COLO829 (cell line): ENCODE data around the gene CEP72.
"Not testable (repeated sequence)": the region's sequence is repeated elsewhere in the genome, so short reads cannot be mapped to it uniquely, and the experiment has no call there.

ENCODE experiments used
- DNase-seq: peaks from one replicate; pipeline ENCODE4 v3.0.0; 2012; ENCODE audit warnings: low spot score

CEP72 gene

DNA sequence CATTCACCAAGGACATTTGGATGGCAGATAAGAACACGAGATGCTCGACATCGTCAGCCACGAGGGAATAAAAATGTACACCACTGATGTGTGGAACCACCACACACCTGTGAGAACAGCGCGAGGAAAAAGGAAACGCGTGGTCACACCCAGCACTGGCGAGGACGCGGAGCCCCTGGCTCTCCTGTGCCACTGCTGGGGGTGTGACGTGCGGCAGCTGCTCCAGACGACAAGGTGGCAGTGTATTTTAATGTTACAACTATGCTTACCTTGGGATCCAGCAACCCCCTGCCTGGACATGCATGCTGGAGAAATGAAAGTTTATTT lies 13.6 kb upstream of the CEP72 start:
- DNase-seq = no peak

DNA sequence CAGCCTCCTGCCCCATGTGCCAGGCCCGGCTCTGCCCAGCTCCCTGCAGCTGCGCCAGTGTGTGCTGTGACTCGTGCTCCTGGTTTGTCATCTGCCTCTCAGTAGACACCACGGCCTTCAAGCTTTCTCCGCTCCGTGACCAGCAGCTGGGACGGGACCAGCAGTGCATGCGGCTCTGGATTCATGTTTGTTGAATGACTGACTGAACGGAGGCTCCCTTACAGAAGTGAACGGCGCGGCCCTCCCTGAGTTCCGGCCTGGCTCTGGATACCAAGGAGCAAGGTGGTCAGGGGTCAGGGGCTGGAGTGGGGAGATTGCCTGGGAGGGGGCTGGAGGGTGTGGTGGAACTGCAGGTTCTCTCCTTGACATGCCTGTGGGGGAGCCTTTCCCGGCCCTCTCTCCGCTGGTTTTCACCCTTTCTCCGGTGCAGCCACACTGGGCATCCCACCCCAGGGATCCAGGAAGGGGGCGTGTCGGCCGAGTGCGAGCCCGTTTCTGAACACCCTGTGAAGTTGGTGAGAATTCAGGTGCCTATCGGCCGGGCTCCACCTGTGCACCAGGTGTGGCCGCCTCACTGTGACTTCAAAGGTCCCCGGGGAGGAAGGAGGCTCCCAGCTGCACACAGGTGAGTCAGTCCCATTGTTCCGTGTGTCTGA lies 11.1 kb upstream of the CEP72 start:
- no peak for DNase-seq

DNA sequence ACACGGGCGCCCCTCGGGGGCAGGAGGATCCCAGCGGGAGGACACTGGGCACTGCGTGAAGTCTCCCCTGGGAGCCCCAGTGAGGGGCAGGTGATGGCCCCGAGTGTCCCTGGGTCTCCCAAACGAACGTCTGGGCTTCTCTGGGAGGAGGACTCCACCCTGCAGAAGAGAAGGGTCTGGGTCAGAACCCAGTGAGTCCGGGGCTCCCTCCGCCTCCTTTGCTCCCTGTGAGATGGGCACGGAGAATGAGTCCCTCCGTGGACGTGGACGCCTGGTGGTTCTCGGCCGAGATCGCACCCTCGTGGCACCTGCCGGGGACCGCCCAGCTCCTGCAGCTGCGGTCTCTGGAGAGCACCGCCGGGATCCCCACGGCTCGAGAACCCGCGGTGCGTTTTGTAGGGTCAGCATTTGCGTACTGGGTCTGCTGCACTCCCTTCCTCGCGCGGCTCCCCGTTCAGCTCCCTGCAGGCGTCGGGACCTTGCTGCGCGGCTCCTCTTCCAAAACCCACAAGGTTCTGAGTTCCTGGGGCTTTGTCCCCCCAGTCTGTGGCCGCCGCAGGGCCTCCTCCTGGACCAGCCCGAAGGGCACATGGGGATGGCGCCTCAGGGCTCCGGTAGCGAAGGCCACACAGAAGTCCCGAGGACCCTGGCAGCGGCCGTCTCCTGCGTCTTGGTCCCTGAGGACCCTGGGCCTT lies 10.2 kb upstream of the CEP72 start:
- no peak for DNase-seq

DNA sequence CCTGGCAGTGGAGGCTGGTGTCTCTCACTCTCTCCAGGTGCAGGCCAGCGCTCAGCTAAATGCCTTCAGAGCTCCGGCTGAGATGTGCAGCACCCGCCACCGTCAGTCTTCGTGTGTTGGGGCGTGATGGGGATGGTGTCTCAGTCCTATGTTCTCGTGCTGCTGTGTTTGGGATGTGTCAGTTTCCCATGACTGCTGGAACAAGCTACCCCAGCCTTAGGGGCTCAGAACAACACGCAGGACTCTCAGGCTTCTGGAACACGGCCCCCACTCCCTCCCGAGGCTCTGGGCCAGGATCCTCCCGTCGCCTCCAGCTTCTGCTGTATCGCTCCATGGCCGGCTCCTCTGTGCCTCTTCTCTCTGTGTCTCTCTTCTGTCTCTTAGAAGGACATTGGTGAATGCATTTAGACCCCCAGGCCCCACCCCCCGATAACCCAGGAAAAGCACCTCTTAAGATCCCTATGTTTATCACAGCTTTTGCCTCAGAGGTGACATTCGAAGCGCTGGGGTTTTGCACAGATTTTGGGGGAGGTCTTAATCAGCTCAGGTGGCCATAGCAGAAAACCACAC lies 9.6 kb upstream of the CEP72 start:
- DNase-seq = no peak

DNA sequence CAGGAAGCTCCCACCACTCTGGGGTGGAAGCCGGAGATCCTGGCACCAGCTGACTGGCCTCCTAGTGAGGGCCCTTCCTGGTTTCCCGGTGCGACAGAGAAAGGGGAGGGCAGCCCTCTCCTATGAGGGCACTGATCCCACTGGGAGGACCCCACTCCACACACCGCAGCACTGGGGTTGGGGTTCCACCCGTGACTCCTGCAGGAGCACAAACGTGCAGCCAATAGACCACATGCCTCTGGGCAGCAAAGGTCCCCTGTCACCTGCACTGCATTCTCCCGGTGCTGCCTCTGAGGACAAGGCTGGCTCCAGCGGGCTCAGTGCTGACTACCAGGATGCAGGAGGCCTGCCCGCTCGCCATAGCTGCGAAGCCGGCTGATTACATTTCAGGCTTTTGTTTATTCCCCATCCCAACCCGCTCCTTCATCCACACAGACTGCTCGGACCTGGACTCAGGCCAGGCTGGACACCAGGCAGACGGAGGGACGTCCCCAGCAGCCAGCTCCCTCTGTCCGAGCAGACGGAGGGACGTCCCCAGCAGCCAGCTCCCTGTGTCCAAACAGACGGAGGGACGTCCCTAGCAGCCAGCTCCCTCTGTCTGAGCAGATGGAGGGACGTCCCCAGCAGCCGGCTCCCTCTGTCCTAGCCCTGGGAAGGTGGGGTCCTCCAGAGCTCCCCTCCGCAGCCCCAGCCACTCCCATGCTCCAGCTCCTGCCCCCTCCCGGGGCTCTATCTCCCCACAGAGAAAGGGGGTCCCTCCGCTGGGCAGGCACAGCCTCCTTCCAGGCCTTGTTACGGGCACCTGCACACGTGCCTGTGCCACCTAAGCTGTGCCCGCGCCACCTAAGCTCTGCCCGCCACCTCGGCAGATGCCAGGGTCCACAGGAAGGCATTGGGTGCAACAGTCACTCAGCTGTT lies 8.8 kb upstream of the CEP72 start:
- no peak for DNase-seq

DNA sequence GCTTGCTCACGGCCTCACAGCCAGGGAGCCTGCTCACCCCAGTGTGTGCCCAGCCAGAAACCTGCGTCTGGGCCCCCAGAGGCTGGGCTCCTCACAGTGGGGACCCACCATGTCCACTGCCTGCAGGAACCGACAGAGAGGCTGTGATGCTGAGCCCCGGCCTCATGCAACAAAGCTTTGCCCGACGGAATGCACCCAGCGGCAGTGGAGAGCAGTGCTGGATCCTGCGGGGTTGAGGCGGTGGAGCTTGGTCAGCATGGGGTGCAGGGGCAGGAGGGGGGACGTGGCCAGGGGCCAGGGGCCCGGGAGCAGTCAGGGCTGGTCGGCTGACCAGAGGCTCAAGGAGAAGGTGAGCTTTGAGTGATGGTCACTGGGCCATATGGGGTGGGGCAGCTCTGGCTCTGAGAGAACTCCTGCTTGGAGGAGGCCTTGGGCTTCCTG lies 7.7 kb upstream of the CEP72 start:
- DNase-seq = no peak

DNA sequence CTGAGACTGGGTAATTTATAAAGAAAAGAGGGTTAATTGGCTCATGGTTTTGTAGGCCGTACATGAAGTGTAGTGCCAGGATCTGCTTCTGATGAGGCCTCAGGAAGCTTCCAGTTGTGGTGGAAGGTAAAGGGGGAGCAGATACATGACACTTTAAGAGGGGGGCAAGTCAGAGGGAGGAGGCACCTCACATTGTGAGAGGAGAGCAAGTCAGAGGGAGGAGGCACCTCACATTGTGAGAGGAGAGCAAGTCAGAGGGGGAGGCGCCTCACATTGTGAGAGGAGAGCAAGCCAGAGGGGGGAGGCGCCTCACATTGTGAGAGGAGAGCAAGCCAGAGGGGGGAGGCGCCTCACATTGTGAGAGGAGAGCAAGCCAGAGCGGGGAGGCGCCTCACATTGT lies 7.0 kb upstream of the CEP72 start:
- not testable (repeated sequence) for DNase-seq

DNA sequence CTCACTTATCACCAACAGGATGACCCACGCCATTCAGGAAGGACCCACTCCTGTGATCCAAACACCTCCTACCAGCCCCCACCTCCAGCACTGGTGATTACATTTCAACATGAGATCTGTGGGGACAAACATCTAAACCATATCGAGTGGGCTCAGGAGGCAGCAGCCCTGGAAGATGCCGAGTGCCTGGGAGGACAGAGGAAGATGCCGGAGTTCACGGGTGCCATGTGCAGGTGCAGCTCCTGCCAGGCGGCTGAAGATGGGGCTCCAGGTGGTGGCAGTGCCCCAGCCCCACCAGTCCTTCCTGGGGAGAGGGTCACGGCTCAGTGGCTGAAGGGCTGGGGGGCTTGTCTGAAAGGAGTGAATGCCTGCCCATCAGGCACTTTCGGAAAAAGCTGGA lies 6.1 kb upstream of the CEP72 start:
- no peak for DNase-seq

DNA sequence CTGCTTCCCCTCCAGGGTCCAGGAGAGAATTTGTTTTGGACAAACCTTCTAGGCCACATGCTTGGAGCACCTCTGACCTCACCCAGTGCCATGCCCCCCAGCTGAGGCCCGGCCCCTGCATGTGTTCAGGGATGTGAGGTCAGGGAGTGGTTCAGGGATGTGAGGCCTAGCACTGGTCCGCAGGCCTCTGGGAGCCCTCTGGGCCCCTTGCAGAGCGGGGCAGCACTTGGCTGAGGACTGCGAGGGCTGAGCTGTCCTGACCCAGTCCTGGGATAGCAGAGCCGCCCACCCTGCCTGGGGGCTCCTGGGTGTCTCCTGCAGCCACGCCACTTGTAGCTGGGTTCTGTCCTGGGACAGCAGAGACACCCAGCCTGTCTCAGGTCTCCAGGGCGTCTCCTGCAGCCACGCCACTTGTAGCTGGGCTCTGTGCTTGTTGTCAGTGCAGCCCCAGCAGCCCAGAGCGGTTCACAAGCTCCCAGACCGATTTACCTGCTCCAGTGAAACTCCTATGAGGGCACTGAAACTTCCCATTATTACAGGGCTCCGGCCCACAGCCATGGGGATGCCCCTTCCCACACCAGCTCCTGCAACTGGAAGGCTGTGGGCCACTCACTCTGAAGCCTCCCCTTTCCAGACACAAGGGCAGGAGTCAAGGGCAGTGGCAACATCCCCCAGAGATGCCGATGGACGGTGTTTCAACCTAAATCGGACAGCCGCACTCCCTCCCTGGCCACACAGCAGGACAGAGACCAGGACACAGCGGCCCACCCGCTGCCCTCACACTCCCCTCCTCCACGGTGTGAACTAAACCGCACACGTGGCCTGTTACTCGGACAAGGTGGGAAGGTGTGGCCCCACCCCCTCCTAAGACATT lies 5.4 kb upstream of the CEP72 start:
- DNase-seq = no peak

DNA sequence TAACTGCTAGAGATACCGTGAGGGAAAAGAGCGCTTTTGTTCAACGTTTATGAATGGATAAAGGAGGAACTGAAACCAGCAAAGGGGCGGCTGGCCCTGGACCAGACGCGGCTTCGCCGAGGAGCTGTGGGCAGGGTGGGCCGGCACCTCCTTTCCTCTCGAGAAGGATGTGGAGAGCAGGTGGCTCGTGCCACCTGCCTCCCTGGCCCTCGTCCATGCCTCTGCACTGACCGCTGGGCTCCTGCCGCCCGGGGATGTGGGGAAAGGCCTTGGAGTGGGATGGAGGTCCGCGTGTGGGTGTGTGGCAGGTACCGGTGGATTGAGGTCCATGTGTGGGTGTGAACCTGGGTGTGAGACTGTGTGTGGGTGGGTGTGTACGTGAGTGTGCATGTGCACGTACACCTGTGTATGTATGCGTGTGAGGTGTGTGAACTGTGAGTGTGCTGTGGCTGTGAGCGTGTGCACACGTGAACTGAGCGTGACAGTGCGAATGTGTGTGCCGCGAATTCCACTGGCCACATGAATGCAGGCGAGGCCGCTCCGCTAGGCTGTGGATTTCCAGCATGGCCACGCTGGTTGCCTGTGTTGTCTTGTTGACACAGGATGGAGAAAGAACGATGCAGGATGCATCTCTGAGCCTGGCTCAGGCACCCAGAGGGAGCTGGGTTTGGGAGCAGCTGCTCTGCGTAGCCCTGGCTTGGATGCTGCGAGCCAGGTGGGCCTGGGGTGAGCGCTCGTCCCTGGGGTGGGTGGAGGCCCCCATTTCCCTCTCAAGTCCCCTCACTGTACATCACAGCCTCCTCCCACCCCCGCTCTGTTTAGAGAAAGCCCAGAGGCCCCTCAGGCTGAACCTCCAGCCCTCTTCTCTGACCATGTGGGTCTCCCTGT lies 4.4 kb upstream of the CEP72 start:
- no peak for DNase-seq

DNA sequence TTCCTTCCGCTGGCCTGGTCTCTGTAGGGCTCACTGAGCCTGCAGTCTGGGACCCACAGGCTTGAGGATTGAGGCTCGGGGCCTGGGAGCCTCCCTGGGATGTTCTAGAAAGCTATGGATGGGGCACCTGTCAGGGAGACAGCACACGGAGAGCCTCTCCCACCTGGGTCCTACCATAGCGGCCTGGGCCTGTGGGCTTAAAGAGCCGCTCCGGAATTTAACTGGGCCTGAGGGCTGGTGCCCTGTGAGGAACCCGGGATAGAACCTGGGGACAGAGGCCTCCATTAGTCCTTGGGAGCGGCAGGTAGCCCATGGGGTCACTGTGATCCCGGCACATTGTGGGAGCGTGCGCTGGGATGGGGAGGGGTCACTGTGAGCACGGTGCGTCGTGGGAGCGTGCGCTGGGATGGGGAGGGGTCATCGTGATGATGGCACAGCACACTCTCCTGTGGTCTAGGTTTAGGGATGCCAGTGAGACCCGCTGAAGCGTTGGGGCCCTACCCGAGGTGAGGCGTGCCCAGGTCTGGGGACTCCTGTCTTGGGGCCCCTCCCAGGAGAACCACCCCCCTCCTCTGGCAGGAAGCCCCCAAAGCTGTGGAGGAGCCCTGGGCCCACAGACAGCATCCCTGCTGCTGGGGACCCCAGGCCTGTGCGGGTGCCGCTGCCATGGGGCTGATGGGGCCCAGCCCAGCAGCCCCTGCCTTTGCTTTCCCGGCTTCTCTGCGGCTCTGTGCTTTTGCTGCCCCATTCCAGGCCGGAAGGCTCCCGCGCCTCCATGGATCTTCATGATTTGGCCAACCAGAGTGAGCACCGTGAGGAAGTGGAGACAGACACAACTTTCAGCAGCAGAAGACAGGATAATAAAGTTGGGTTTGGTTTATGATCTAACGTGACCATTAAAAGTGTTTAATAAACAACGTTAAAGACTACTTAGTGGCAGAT lies 3.4 kb upstream of the CEP72 start:
- no peak for DNase-seq

DNA sequence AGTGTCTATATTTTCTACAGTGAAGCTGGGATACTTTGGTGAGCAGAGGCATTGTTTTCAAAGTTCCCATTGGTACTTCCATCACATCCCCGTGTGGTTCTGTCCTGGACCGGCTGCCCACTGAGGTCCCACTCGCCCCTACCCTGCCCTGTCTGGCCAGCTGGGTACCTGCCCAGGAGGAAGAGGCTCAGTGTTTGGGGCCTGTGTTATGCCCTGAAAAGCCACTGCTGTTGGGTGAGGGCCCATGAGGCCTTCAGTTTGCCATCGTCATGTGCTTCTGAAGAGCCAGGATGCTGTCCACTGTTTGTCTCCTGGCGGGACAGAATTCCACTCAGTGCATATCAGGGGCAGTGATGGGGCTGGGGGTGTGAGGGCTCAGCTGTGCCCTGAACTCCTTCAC lies 2.6 kb upstream of the CEP72 start:
- DNase-seq = no peak

DNA sequence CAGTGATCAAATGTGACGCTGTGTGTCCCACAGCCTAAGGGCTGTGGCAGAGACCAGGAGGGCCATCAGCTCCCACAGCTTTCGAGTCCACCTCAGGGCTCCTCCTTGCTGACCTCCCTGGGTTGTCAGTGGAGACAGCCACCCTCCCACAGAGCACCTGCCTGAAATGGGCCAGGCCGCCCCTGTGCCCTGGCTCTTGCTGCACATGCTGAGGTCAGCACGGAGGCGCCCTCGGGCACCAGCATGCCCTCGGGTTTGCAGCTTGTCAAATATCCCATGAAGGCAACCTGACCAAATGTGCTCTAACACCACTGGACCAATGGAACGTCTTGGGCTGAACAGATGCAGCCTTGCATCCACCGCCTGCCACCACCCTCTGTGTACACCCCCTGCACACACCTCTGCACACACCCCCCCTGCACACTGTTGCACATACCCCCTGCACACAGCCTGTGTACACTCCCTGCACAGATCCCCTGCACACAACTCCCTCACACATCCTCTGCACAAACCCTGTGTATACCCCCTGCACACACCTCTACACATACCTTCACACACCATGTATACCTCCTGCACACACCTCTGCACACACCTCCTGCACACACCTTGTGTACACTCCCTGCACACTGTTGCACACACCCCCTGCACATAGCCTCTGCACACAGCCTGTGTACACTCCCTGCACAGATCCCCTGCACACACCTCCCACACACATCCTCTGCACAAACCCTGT lies 2.0 kb upstream of the CEP72 start:
- no peak for DNase-seq

DNA sequence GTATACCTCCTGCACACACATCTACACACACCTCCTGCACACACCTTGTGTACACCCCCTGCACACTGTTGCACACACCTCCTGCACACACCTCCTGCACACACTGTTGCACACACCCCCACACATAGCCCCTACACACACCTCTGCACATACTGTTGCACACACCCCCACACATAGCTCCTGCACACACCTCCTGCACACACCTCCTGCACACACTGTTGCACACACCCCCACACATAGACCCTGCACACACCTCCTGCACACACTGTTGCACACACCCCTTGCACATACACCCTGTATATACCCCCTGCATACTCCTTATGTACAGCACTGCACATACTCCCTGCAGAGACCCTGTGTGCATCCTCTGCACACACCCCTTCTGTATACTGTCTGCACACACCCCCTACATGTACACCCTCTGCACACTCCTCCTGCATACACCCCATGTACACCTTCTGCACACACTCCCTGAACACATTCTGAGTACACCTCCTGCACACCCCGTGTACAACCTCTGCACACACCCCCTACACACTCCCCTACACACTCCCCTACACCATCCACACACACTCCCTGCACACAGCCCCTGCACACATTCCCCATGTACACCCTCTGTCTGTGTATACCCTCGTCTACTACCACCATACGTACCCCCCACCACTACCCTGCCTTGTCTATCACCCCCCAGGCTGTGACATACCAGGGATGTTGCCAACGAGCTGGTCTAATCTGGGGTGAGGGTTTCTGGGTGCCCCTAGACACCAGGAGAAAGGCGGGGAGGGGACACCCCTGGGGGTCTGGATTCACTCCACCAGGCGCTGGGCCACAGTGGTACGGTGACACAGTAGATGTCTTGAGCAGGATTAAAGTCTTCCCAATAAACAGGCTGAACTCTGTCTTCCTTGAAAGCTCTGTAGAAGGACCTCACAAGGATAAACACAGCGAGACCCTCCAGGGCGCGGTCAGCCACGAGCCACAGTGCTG lies 1.1 kb upstream of the CEP72 start:
- no peak for DNase-seq

DNA sequence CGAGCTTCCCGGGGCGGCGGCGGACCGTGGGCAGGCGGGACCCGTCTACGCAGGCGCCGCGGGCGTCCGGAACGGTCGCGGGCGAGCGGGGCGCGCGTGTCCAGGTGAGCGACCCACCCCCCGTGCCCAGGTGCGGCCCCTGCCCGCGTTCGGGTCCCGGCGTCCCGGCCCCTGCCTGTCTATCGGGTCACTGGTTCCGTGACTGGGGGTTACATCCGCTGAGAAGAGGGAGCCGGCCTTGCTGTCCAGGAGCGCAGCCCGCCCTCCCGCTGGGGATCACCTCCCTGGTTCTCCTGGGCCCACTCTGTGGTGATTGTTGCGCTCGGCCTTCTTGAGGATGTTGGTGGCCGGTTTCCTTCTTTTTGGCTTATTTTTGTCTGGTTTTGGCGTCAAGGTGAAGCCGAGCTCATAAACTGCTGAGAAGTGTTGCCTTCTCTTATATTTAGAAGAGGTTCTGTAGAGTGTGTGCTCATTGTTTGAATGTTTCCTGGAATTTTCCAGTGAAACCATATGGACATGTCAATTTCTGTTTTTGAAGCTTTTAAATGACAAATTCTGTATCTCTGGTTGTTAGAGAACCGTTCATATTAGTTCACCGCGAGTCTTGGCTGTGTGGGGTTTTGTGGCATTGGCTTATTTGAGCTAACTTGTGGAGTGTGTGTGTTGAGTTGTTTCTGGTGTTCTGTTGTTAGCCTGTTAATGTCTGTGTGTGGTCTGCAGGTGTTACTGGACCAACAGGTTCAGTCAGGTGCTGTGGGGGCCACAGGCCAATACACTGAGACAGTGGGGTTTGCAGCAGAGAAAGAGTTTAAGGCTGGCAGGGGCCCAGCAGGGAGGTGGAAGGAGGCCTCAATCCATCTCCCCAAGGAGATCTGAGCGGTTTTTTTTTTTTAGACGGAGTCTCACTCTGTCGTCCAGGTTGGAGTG lies 621 bp downstream of the CEP72 start:
- DNase-seq = no peak

DNA sequence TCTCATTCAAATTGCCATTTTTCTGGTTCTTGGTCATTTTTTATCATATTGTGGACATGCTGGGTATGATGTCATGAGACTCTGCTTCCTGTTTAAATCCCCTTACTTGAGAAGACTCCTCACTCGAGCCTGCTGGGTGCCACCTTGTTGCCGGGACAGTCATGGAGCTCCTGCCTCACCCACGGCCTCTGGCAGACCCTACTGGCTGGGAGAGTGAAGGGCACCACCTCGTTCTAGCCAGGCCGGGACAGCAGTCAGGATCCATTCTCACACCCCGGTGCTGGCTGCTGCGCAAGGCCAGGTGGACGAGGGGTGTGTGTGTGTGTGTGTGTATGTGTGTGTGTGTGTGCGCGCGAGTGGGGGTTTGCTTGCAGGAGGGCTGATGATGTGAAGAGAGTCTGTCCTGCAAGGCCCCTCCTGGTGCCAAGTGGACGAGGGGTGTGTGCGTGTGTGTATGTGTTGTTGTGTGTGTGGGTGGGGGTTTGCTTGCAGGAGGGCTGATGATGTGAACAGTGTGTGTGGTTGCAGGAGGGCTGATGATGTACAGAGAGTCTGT lies 4.4 kb downstream of the CEP72 start:
- no peak for DNase-seq
